AG09309 (cell line): ENCODE results near the gene VSTM5.
A peak's percentile ranks its signal among the peaks of the same experiment; 100 is the strongest.
"Not testable (repeated sequence)": the region's sequence is repeated elsewhere in the genome, so short reads cannot be mapped to it uniquely, and the experiment has no call there.

Experiments
- DNase-seq: peaks from one replicate; pipeline ENCODE4 v3.0.0-alpha.2; 2010; ENCODE audit warnings: low read depth
- H3K4me3 ChIP-seq: 2 replicates; pipeline ENCODE4 v1.5.1; 2011; ENCODE audit warnings: mild to moderate bottlenecking, low read depth, low read length, moderate library complexity; ENCODE audit not compliant: control insufficient read depth
- TF ChIP-seq, protein P1 (sequence below): IDR thresholded peaks from 2 replicates; pipeline ENCODE4 v1.5.1; 2011; ENCODE audit warnings: mild to moderate bottlenecking, low read depth, low read length, inconsistent platforms; ENCODE audit not compliant: insufficient read depth, control insufficient read depth; ENCODE audit errors: missing control alignments

VSTM5 gene

DNA sequence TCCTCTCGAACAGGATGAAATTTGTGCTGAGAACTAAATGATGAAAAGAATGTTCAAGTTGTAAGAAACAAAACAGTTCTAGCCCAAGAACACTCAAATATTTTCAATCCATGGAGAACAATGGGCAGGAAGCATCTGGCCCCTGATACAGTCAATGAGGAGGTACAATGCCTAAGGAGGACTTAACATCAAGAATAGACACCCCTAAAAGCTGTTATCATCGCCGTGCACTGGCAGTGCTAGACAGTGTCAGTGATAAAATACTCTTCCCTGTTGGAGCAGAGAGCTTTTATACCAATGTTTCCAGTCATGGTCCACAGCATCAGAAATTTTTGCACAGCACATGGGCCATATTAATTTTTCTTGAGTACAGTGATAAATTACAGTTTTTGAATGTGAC, 20.2 kb upstream of the VSTM5 start:
- no peak for DNase-seq
- TF ChIP-seq, protein P1, sequence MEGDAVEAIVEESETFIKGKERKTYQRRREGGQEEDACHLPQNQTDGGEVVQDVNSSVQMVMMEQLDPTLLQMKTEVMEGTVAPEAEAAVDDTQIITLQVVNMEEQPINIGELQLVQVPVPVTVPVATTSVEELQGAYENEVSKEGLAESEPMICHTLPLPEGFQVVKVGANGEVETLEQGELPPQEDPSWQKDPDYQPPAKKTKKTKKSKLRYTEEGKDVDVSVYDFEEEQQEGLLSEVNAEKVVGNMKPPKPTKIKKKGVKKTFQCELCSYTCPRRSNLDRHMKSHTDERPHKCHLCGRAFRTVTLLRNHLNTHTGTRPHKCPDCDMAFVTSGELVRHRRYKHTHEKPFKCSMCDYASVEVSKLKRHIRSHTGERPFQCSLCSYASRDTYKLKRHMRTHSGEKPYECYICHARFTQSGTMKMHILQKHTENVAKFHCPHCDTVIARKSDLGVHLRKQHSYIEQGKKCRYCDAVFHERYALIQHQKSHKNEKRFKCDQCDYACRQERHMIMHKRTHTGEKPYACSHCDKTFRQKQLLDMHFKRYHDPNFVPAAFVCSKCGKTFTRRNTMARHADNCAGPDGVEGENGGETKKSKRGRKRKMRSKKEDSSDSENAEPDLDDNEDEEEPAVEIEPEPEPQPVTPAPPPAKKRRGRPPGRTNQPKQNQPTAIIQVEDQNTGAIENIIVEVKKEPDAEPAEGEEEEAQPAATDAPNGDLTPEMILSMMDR: no peak
- H3K4me3 ChIP-seq: no peak overlapping the region

DNA sequence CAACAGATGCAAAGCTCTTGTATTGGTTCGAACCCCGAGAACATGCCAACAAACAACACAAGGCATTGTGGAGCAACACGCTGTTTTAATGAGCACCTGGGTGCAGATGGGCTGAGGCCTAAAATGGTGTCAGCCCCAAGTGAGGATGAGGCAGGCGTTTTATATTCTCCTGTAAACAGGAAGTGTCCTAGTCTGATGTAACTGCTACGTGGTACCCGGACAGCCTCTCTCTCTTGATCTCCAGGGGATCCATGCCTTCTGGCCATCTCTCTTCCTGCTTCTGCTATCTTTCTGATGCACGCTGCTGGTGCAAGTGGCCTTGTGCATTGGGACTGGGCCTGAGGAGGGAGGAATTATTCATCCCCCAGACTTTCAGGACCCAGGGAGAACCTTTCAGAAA, 19.4 kb upstream of the VSTM5 start:
- DNase-seq: no peak
- H3K4me3 ChIP-seq: no peak overlapping the region
- TF ChIP-seq, protein P1: no peak

DNA sequence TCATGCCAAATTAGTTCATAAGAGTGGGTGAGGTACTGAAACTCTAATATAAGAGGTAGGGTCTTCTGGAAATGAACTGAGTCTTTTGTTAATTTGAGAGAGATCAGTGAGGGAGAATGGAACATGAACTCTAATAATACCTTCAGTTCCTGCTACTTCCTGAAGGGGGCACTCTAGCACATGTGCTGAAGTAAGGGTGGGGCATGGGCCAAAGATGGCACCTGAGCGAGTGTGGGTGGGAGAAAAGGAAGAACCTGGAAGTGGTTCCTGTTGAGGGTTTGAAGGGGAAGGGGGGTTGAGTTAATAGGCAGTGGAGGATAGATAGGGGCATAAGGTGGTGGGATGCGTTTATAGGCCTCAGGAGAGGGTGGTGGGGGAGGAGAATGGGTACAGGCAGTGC, 18.0 kb upstream of the VSTM5 start:
- not testable (repeated sequence) for H3K4me3 ChIP-seq, DNase-seq
- TF ChIP-seq, protein P1: peak; percentile 19

DNA sequence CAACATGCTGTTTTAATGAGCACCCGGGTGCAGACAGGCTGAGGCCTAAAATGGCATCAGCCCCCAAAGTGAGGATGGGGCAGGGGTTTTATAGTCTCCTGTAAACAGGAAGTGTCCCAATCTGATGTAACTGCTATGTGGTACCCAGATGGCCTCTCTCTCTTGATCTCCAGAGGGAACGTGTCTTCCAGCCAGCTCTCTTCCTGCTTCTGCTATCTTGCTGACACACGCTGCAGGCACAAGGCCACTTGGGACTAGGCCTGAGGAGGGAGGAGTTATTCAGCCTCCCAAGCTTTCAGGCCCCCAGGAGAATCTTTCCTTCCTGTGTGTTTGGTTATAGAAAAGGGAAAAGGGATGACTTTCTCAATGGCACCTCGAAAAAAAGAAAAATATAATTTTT, 11.4 kb upstream of the VSTM5 start:
- no peak for DNase-seq
- no peak overlapping the region for H3K4me3 ChIP-seq
- TF ChIP-seq, protein P1: no peak

DNA sequence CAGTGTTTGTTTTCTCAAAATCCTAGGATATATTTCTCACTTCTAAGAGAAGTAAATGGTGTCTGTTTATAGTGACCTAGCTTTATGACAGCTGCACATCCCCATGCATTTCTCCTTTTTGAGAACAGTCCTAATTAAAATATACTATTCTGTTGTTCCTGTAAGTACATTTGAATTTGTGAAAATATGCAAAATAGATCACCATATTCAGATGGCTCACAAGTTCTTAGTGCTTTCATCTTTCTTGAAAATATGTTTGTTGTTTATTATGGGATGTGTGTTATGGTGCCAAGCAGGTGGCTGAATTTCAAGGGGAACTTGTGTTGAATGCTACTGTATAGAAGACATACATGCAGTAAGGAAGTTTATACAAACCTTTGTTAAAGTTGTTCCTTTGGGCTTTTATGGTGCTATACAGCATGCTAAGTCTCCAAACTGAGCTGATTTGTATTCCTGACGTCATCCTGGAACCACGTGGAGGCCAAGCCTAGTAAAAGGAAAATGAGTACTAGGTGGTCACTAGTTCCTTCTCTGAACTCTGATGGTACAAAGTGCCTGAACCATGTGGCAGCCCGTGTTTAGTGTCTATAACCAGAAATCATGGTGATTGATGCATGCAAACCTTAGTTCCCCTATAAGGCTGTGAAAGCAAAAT, 7.8 kb upstream of the VSTM5 start:
- DNase-seq: no peak
- no peak overlapping the region for H3K4me3 ChIP-seq
- TF ChIP-seq, protein P1: no peak

DNA sequence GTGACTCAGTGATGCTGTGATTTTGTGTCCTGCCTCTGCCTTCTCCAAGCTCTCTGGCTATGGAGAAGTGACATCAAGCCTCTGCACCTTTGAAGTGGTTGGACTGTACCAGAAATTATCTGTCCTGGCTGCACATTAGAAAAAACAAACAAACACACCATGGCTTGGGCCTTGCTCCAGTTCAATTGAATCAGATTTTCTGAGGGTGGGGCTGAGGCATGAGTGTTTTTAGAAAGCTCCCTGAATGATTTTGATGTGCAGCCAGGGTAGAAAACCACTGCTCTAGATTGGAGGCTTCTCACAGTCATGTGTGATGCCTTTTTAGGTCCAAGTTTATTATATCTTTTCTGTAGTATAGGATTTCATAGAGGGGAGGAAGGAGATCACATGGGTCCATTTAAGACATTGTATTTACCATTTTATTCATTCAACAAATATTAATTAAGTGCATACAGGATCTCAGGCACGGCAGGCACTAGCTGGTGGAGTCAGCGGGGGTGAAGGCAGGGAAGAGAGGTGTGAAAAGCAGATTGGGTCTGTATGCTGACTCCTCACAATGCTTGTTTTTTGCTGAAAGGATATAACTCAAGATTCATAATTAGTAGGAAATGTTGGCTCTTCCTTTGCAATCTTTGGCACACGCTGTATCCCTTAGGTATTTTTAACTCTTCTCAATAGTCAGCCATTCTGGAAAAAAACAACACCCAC, 7.1 kb upstream of the VSTM5 start:
- DNase-seq: no peak
- no peak overlapping the region for H3K4me3 ChIP-seq
- TF ChIP-seq, protein P1: no peak

DNA sequence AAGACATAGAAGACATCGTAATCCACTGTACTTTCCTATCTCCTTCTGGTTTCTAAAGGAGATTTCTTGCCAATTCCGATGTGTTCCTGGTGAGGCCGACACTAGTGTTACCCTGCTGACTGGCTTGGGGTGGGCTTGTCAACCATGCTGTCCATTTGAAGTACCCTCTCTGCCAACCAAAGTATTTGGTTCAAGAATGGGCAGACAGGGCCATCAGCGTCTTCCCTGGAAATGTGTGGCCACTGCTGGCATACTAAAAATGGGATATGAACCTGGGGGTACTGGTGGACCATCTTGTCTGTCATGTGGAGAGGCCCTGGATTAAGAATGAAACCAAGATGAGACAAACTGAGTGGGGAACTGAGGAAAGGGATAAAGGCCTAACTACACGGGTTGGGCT, 1.8 kb upstream of the VSTM5 start:
- TF ChIP-seq, protein P1: no peak
- DNase-seq: no peak
- H3K4me3 ChIP-seq: no peak overlapping the region
